MM.1S (cell line): ENCODE measurements around the gene TAF11L13.

Experiments
- CTCF ChIP-seq: fragments of 300-600 bp; sonication (generic); IDR thresholded peaks from 2 replicates; pipeline ENCODE4 v1.5.1; 2016; ENCODE audit warnings: antibody characterized with exemption, low read length, mixed read lengths
- EZH2phosphoT487 ChIP-seq: fragments of 300-600 bp; sonication (generic); IDR thresholded peaks from 2 replicates; pipeline ENCODE4 v1.6.1; 2018; ENCODE audit warnings: antibody characterized with exemption, low read length

GRCh38 chr5:17604951-17605350 lies 26.9 kb upstream of the TAF11L13 start:
- TF ChIP-seq CTCF (no peak), EZH2phosphoT487 (no peak)
